NOMO-1 treated with dmso at 0.1 percent for 144 hours (cell line): ENCODE measurements around the gene PLA2G4B.

Experiments used
- DNase-seq: peaks from one replicate; lab custom pipeline; 2025; ENCODE audit not compliant: unreplicated experiment; lab: John Stamatoyannopoulos, UW

PLA2G4B gene

DNA sequence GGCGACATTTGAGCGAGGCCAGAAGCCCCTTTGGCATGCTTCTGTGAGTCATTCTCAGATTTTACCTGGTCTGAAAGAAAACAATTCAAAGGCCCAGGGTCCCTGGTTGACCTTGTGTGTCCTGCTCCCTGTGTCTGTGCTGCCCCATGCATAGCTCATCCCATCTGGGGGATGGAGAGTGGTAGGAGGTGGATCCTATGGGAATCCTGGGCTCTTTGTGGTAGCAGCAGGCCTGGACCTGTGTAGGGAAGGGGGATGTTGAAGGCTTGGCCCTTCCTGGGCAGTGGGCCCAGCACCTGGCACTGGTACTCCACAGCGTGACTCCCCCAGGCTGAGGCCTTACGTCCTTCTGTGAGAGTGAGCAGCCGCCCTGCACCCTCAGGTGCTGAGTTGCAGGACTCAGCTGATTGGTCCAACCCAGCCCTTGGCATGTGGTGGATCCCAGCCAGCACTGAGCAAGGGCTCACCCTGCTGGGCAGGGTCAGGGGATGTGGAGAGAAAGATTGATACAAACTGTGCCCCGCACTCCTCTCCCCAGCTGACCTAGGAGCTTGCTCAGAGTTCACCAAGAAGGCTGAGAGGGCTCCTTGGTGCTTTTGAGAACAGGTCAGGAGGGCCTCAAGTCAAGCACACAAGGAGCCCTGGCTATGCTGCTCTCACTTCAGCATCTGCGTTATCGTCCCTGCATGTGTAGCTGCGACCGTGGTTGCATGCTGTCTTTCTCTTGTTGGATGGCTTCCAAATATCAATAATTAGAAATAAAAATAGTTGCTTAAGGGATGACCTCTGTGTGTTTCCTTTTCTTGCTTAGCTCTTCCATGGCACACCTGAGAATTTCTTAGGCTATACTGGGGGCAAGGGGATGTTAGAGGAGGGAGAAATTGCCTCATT lies 32.1 kb upstream of the PLA2G4B start:
- DNase-seq = no peak

DNA sequence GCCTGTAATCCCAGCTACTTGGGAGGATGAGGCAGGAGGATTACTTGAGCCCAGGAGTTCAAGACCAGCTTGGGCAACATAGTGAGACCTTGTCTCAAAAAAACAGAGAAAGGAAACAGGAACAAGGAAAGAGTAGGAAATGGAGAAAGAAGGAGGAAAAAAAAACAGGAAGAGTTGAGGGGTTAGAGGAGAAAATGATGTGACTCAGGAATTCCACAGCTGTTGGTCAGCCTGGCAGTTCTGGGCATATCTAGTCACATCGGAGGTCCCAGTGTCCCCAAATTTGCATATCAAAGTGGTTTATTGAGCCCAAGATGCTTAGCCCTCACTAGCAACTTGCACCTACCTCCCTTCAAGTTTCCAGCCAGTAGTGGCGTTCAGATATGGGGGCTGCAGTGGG lies 29.5 kb upstream of the PLA2G4B start:
- DNase-seq = no peak

DNA sequence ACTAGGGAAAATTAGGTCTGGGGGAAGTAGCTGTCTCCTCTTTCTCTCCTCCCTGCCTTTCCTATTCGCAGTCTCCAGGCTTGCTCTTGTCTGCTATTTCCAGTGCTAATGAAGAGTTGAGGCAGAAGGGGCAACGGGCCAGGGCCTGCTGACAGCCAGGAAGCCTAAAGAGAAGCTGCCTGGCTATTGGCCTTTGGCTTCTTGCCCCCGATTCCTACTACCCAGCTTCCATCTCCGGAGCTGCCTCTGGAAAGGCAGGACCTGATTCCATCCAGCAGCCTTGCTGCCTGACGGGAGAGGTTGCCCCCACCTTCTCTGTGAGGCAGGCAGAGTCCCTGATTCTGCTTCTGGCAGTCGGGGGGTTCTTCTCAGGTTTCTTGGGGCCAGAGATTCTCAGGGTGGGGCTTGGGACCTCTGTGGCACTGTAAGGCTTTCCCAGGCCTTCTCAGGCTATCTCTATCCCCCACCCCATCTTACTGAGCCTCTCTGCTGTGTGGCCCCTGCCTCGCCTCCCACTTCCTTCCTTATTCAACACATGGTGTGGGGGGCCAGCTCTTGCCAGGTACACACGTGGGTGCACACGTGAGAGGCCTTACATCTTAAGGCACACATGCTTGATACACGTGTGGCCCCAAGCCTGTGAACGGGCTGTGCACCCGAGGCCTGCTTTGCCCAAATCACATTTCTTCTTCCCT lies 29.0 kb upstream of the PLA2G4B start:
- no peak for DNase-seq

DNA sequence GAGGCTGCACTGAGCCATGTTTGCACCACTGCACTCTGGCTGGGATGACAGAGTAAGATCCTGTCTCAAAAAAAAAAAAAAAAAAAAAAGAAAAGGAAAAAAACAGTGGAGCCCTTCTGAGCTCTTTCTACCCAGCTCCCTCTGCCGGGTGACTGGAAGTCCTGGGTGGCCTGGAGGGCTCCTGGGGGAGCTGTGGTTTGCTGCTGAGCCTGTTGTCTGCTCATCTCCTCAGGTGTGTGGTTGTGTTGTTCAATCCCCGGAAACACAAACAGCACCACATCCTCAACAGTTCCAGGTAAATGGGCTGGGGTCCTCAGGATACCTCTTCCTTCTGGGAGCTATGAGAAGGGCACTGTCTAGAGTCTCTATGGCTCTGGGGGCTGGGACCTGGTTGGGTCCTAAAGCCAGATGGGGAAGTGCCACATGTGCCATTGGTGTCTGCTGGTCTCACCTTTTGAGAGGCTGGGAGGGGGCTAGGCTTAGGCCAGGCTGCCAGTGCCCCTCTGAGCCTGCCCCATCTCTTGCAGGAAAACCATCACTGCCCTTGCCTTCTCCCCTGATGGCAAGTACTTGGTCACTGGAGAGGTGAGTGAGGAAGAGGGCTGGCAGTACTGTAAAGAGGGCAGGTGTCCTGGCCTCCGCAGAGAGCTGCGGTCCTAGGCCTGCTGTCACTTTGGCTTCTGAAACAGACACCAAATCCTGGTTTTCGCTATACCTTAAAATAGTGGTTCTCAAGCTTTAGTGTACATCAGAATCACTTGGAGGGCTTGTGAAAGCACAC lies 27.8 kb upstream of the PLA2G4B start:
- no peak for DNase-seq

DNA sequence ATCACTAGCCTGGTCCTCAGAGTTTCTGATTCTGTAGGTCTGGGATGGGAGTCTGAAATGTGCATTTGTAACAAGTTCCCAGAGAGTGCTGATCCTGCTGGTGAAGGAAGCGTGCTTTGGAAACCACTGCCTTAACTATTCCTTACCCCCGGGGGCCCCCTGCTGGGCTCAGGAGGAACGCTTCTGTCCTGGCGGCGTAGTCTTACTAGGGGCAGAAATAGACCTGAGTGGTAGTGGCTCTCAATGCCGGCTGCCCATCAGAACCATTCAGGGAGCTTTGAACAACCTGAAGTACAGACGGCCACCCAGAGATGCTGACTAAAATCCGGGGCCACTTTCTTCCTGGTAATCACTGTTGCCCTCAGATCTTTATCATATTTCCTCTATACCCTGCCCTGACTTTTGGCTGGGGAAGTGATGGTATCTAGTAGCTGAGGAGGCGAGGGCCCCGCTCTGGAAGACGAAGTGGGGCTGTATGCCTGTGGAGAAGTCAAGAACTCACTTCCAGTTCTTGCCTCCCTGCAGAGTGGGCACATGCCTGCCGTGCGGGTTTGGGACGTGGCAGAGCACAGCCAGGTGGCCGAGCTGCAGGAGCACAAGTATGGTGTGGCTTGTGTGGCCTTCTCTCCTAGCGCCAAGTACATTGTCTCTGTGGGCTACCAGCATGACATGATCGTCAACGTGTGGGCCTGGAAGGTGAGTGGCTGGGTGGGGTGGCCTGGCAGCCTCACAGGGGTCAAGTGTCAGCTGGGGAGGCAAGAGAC lies 27.0 kb upstream of the PLA2G4B start:
- DNase-seq = peak; percentile 50

DNA sequence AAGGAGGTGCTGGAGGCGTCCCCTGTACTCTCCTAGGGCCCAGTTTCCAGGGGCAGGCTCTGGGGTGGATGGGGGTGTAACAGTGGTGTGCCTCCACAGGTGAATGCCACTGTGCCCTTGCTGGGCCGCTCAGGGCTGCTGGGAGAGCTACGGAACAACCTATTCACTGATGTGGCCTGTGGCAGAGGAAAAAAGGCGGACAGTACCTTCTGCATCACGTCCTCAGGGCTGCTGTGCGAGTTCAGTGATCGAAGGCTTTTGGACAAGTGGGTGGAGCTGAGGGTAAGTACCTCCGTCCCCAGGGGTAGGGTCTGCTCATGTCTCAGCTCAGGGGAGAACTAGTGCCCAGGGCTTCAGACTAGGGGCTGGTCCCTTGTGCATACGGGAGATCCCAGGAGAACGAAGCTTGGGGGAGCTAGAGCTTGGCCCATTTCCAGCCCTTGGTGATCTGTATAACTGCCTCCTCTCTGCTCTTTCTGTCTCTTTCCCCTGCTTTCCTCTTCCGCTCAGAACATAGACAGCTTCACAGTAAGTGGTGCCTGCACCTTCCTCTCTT lies 25.7 kb upstream of the PLA2G4B start:
- no peak for DNase-seq

DNA sequence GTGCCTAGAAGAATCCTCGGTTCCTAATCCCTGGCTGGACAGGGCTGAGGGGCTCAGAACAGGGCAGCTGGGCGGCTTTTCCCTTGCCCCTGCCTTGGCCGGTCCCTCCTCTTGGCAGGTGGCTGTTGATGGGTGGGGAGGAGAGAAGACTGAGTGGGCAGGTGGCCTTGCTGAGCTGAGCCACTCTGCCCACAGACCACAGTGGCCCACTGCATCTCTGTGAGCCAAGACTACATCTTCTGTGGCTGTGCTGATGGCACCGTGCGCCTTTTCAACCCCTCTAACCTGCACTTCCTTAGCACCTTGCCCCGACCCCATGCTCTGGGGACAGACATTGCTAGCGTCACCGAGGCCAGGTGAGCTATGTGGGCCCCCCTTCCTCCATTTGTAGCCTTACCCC lies 25.2 kb upstream of the PLA2G4B start:
- no peak for DNase-seq

DNA sequence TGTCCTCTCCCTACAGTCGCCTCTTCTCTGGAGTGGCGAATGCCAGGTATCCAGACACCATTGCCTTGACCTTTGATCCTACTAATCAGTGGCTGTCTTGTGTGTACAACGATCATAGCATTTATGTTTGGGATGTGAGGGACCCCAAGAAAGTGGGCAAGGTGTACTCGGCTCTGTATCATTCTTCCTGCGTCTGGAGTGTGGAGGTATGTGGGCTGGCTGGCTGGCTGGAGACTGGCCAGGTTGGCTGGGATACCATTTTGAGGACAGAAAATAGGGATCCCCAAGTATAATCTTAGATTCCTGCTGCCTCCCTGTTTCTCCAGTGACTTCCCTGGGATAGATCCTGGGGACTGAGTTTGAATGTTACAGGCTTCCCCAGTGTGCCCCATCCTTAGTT lies 24.1 kb upstream of the PLA2G4B start:
- no peak for DNase-seq

DNA sequence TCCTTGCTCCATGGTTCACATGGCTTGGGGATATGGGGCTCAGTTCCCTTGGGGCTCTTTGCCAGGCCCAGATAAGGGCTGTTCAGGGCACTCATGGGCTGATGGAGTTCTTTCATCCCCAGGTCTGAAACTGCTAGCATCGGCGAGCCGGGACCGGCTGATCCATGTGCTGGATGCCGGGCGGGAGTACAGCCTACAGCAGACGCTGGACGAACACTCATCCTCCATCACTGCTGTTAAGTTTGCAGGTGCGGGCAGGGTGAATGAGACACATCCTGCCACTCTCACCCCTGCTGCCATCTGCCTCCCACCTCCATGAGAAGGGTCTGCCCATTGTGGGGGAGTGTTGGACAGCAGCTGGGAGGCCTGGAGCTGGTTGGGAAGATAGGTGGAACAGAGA lies 21.9 kb upstream of the PLA2G4B start:
- no peak for DNase-seq

DNA sequence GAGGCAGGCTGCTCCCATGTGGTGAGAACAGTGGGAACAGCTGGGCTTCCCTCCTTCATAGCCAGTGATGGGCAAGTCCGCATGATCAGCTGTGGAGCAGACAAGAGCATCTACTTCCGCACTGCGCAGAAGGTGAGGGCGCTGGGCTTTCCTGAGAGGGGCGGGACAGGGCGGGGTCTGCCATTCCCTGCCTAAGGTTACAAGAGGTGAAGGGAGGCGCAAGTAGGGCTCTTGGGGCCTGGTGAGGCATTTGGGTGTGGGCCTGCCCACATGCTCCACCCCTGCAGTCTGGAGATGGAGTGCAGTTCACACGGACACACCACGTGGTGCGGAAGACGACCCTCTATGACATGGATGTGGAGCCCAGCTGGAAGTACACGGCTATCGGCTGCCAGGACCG lies 21.3 kb upstream of the PLA2G4B start:
- no peak for DNase-seq

DNA sequence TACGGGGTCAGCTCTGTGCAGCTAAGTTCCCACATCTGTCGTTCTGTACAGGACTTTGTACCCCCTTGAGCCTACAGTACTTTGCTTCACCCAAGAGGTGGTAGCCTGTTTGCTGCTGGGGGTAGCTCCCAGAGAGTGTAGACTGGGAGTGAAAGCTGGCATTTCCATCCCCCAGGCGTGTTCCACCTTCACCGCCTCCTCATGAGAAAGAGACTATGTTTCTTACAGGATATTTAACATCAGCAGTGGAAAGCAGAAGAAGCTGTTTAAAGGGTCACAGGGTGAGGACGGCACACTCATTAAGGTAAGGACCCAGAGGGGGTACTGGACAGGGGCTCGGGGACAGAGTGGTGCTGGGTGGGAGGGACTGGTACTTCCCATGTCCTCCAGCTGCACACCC lies 20.9 kb upstream of the PLA2G4B start:
- no peak for DNase-seq

DNA sequence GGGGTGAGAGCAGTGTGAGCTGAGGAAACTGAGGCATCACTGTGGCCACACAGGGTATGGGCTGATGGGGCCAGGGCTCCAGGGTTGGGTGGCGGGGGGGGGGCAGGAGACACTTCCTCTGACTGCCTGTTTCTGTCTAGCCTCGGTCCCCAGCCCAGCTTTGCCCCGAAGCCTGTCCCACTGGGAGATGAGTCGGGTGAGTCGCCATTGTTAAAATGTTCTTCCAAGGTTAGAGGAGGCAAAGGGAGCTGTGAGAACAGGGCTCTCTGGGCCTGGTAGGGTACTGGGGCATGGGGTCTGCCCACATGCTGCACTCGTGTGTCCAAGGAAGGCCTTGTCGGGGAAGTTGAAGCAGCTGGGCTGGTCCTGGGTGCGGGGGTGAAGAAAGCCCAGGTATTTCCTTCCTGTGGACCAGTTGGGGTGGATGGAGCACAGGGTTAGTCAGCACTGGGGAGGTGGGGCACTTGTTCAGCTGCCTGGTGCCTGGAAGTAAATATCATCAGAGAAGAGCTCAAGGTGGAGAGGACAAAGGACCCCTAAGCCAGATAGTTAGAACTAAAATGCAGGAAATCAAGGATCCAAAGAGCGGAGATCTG lies 19.1 kb upstream of the PLA2G4B start:
- no peak for DNase-seq

DNA sequence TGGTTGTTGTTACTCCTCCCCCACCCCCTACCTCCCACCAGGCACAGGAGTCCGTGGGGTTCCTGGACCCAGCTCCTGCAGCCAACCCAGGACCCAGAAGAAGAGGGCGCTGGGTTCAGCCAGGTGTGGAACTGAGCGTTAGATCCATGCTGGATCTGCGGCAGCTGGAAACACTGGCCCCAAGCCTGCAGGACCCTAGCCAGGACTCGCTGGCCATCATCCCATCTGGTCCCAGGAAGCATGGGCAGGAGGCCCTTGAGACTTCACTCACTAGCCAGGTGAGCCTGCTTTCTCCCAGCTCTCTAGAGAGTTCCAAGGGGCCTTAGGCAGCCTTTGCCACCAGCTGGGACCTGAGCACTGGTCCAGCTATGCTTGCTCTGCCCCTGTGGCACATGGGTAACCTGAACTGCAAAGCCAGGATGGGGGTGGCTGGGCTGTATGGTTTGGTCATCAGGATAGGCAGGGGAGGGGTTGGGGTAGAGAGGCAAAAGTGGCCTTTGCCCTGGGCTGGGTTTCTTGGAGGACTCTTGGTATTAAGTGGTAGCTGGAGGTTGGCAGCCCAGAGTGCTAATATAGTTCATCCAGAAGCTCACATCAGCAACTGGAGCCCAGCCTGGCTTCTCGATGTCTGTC lies 17.7 kb upstream of the PLA2G4B start:
- no peak for DNase-seq

DNA sequence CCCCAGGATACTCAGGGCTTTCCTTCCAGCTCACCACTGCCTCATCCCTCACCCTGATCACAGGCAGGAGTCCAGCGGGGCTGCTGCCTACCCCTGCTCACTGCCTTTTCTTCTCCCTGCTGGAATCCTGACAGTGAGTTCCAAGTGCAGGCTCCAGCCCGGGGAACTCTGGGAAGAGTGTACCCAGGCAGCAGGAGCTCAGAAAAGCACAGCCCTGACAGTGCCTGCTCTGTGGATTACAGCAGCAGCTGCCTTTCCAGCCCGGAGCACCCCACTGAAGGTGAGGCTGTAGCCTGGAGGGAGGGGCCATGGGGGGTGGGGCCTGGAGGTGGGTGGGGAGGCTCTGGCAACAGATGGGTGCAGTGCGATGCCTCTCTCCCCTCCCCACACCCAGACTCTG lies 16.8 kb upstream of the PLA2G4B start:
- DNase-seq = no peak

DNA sequence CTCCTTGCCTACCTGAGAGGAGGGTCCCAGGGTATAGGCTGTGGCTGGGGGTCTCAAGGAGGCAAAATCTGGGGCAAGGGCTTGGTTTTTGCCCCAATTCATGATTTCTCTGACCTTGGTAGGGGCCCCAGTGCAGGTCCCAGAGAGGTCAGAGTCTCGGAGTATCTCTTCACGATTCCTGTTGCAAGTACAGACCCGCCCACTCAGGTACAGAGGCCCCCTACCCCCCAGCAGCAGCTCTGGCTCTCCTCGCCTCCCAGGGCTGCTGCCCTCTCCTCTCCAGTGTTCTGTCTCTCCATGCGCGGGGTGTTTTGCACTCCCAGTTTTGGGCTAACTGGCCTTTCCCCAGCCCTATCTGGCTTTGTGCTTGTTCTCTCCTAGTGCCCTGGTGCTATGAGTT lies 16.2 kb upstream of the PLA2G4B start:
- DNase-seq = no peak

DNA sequence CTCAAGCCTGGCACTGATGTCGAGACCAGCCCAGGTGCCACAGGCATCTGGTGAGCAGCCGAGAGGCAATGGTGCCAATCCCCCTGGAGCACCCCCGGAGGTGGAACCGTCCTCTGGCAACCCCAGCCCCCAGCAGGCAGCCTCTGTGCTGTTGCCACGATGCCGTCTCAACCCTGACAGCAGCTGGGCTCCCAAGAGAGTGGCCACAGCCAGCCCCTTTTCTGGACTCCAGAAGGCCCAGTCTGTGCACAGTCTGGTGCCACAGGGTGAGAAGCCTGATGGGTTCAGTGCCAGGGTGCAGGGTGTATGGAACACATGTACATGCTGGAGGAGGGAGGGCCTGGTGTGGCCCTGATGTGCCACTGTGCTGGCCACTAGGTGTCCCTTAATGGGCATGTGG lies 15.7 kb upstream of the PLA2G4B start:
- DNase-seq = no peak

DNA sequence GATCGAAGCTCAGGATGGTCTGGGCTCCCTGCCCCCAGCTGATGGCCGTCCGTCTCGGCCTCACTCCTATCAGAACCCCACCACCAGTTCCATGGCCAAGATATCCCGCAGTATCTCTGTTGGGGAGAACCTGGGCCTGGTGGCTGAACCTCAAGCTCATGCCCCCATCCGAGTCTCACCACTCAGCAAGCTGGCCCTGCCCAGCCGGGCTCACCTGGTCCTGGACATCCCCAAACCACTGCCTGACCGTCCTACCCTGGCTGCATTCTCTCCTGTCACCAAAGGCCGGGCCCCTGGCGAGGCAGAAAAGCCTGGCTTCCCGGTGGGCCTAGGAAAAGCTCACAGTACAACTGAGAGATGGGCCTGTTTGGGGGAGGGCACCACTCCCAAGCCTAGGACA lies 15.1 kb upstream of the PLA2G4B start:
- DNase-seq = no peak

DNA sequence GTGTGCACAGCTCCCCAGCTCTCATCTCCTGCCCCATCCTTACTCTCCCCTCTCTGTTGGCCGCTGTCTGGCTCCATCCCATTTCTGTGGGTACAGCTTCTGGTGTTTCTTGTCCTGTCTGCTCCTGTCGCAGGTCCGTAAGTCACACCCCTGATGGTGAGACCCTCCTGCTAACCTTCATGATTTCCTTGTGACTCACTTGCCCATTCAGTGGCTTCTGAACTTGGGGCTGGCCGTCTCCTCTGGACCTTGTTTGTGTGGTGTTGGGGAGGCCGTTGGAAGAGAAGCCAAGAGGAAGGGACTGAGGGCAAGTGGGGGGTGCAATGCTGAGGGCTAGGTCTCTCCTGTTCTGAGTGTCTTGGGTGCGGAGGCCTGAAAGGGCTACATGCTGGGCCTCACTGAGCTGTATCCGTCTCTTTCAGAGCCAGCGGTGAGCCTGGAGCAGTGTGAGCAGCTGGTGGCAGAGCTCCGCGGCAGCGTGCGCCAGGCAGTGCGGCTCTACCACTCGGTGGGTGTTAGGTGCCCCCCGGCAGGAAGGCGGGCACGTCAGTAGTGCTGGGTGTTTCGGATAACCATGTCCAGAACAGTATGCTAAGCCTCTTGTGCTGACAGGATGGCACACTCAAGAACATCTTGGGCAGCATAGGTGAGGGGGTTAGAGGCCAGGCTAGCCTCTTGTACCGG lies 14.4 kb upstream of the PLA2G4B start:
- no peak for DNase-seq

DNA sequence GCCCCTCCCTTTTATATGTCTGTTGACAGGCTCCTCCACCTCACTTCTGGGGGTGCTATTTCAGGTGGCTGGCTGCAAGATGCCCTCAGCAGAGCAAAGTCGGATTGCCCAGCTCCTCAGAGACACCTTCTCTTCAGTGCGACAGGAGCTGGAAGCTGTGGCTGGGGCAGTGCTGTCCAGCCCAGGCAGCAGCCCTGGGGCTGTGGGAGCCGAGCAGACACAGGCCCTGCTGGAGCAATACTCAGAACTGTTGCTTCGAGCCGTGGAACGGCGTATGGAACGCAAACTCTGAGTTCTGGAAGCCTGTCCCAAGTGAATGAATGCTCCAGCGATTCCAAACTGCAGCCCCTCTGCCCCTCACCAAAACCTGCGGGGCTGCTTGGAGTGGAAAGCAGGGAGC lies 13.5 kb upstream of the PLA2G4B start:
- no peak for DNase-seq
